GM10266 (cell line): ENCODE measurements around the gene UNC45A.

Source experiments
- DNase-seq: peaks from one replicate; pipeline ENCODE4 v3.0.0; 2012; ENCODE audit errors: extremely low spot score
- CTCF ChIP-seq: IDR thresholded peaks from 2 replicates; pipeline ENCODE4 v1.5.1; 2012; ENCODE audit warnings: mild to moderate bottlenecking, low read depth; ENCODE audit not compliant: control insufficient read depth, insufficient read depth; ENCODE audit errors: missing control alignments

UNC45A gene

GRCh38 chr15:90946538-90946937, 11.5 kb downstream of the UNC45A start:
- DNase-seq, result no peak
- no peak for TF ChIP-seq CTCF

GRCh38 chr15:90946941-90947576, 12.0 kb downstream of the UNC45A start:
- DNase-seq, result no peak
- TF ChIP-seq CTCF, result no peak

GRCh38 chr15:90947577-90948357, 12.7 kb downstream of the UNC45A start:
- no peak for TF ChIP-seq CTCF
- no peak for DNase-seq

- no peak for DNase-seq
- no peak for TF ChIP-seq CTCF
Observed at GRCh38 chr15:90948506-90948905, 13.4 kb downstream of the UNC45A start.

- DNase-seq, result no peak
- no peak for TF ChIP-seq CTCF
Observed at GRCh38 chr15:90949979-90950675, 15.0 kb downstream of the UNC45A start.

- DNase-seq, result no peak
- TF ChIP-seq CTCF, result no peak
Observed at GRCh38 chr15:90950676-90951075, 15.6 kb downstream of the UNC45A start.

- TF ChIP-seq CTCF, result no peak
- no peak for DNase-seq
Observed at GRCh38 chr15:90952901-90953677, 18.0 kb downstream of the UNC45A start.
